ENCODE results near the gene HOXB5. TPM values are rescaled to one million over a fixed set of nuclear protein-coding genes. Genes with fewer than 3 reads are reported as not detected.

The HOXB5 gene
- total RNA-seq, 1 experiment from 2014 or later, result 5.9 TPM

DNA sequence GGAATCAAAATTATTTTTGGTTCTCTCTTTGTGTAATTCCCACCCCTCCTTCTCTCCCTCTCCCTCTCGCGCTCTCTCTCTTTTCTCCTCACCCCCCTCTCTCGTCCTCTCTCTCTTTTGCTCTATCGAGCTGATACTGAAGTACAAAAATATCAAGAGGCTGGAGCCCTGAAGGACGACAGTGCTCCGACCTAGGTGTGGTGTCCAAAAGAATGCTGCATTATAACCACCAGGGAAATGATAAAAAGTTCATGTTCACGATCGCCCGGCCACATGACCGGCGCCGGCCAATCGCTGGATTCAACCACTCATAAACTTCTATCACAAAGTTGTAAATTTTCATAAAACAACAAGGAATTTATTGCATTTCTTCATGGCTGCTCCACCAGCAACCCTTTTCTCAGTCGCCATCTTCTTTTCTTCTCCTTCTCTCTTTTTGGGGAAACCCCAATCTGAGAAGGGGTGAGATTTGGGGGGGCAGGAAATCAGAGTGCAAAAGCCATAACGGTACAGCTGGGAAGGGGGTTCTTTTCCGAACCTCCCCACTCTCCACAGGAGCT, 11.3 kb upstream of the HOXB5 start, which contains the start of gene HOXB6:
Gene HOXB6 (minus strand): TSS at position 217 of the 560 bp plus-strand sequence. CDS start 6,836 bp downstream, outside the sequence.
- DNase-seq (ENCODE audit: low spot score), result peak; percentile 66
- H3K9me3 ChIP-seq (ENCODE audit: low read depth, low read length, poor library complexity, severe bottlenecking), result no peaks in the 10 kb centered on the region
- intact Hi-C loops (cut with micrococcal nuclease; ENCODE audit: unreplicated experiment), result no loop called here
- H3K36me3 ChIP-seq (ENCODE audit: insufficient read depth, low read length, poor library complexity, severe bottlenecking), result peaks cover 6% of the 10 kb centered on the region
- CTCF ChIA-PET, result interaction anchor here (0.6 kb wide), 1 partner anchor 12 kb away, joined by 3 read pairs; no protein-coding TSS in a partner anchor
- no peak for TF ChIP-seq EZH2 (IDR thresholded peaks at IDR 0.05; ENCODE audit: borderline replicate concordance, low read depth, low read length, poor library complexity, severe bottlenecking)
- H3K27ac ChIP-seq (ENCODE audit: low read depth, low read length, poor library complexity, severe bottlenecking), result peak within 1 kb of the TSS; percentile 79
- H3K4me3 ChIP-seq (ENCODE audit: low read depth, low read length, poor library complexity, severe bottlenecking), result peak within 1 kb of the TSS; percentile 67
- no peaks in the 10 kb centered on the region for H3K27me3 ChIP-seq (replicated peaks; ENCODE audit: insufficient read depth, low read depth, low read length, poor library complexity)
- peaks cover 38% of the 10 kb centered on the region for H3K4me1 ChIP-seq (ENCODE audit: insufficient read depth, low read length, poor library complexity, severe bottlenecking)
- POLR2A ChIA-PET (ENCODE audit: low non-redundant PET), result no interaction called here
- no TSS peak for BruUV-seq (replicated peaks)

DNA sequence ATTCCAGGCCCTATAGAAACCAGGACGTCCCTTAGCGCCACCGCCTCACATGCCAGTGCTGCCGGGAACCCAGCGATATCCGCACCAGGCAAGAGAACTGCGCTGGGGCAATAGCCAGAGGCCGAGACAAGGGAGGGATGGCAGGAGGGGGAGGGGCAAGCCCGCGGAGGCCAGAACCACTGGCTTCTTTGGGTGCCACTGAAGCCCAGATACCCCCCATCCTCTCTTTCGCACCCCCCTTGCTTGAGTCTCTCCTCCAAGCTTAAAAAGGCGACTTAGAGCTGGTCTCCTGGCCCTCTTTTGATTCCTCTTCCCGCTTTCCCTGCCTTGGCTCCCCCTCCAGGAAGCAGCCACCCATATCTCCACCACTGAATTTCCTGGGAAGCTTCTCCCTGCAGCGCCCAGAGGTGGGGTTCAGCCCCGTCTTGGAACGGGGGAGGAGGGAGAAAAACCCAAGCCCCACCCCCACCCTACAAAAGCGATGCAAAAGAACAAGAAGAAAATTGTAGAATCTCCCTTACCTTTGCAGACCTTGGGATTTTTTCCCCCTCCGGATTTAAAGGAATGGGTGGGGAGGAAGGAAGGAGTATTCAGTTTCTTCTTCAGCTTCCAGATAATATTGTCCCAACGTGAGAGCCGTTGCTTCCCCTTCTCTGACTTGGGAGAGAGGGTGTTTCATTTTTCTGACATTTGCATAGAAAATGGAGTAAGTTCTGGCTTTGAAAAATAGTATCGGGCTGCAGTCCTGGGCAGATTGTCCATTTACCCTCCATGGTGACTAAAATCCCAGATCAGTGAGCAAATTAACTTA, 10.6 kb upstream of the HOXB5 start:
- H3K27me3 ChIP-seq (replicated peaks; ENCODE audit: insufficient read depth, low read depth, low read length, poor library complexity), result no peaks in the 10 kb centered on the region
- H3K27ac ChIP-seq (ENCODE audit: low read depth, low read length, poor library complexity, severe bottlenecking), result peak overlapping the region; percentile 79
- peaks cover 6% of the 10 kb centered on the region for H3K36me3 ChIP-seq (ENCODE audit: insufficient read depth, low read length, poor library complexity, severe bottlenecking)
- peak overlapping the region; percentile 67 for H3K4me3 ChIP-seq (ENCODE audit: low read depth, low read length, poor library complexity, severe bottlenecking)
- ChIA-PET POLR2A (ENCODE audit: low non-redundant PET) (interaction anchor here (0.6 kb wide), 1 partner anchor 114 kb away, joined by 4 read pairs; no protein-coding TSS in a partner anchor), CTCF (interaction anchor here (0.6 kb wide), 2 partner anchors 13 to 529 kb away, joined by 3 read pairs; no protein-coding TSS in a partner anchor)
- peak; percentile 88 for DNase-seq (ENCODE audit: low spot score)
- BruUV-seq (replicated peaks), result no TSS peak
- no peak for TF ChIP-seq EZH2 (IDR thresholded peaks at IDR 0.05; ENCODE audit: borderline replicate concordance, low read depth, low read length, poor library complexity, severe bottlenecking)
- TF ChIP-seq, protein P1, sequence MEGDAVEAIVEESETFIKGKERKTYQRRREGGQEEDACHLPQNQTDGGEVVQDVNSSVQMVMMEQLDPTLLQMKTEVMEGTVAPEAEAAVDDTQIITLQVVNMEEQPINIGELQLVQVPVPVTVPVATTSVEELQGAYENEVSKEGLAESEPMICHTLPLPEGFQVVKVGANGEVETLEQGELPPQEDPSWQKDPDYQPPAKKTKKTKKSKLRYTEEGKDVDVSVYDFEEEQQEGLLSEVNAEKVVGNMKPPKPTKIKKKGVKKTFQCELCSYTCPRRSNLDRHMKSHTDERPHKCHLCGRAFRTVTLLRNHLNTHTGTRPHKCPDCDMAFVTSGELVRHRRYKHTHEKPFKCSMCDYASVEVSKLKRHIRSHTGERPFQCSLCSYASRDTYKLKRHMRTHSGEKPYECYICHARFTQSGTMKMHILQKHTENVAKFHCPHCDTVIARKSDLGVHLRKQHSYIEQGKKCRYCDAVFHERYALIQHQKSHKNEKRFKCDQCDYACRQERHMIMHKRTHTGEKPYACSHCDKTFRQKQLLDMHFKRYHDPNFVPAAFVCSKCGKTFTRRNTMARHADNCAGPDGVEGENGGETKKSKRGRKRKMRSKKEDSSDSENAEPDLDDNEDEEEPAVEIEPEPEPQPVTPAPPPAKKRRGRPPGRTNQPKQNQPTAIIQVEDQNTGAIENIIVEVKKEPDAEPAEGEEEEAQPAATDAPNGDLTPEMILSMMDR (conservative IDR thresholded peaks at IDR 0.05; ENCODE audit: low read depth, low read length), result peak; percentile 21
- peaks cover 32% of the 10 kb centered on the region for H3K4me1 ChIP-seq (ENCODE audit: insufficient read depth, low read length, poor library complexity, severe bottlenecking)
- intact Hi-C loops (cut with micrococcal nuclease; ENCODE audit: unreplicated experiment), result no loop called here
- no peaks in the 10 kb centered on the region for H3K9me3 ChIP-seq (ENCODE audit: low read depth, low read length, poor library complexity, severe bottlenecking)

GRCh38 chr17:48601539-48602425, 8.2 kb upstream of the HOXB5 start:
- intact Hi-C loops (cut with micrococcal nuclease; ENCODE audit: unreplicated experiment), result no loop called here
- no peak for DNase-seq (ENCODE audit: low spot score)
- POLR2A ChIA-PET (ENCODE audit: low non-redundant PET), result no interaction called here
- CTCF ChIA-PET, result interaction anchor here (1.0 kb wide), 1 partner anchor 17 kb away, joined by 3 read pairs; no protein-coding TSS in a partner anchor
- Histone ChIP-seq H3K4me3 (ENCODE audit: low read depth, low read length, poor library complexity, severe bottlenecking) (peak overlapping the region; percentile 67), H3K9me3 (ENCODE audit: low read depth, low read length, poor library complexity, severe bottlenecking) (no peaks in the 10 kb centered on the region), H3K4me1 (ENCODE audit: insufficient read depth, low read length, poor library complexity, severe bottlenecking) (peaks cover 39% of the 10 kb centered on the region), H3K27me3 (replicated peaks; ENCODE audit: insufficient read depth, low read depth, low read length, poor library complexity) (no peaks in the 10 kb centered on the region), H3K36me3 (ENCODE audit: insufficient read depth, low read length, poor library complexity, severe bottlenecking) (peaks cover 2% of the 10 kb centered on the region), H3K27ac (ENCODE audit: low read depth, low read length, poor library complexity, severe bottlenecking) (no peak overlapping the region)
- TF ChIP-seq, protein P1 (conservative IDR thresholded peaks at IDR 0.05; ENCODE audit: low read depth, low read length), result no peak
- TF ChIP-seq EZH2 (IDR thresholded peaks at IDR 0.05; ENCODE audit: borderline replicate concordance, low read depth, low read length, poor library complexity, severe bottlenecking), result no peak
- BruUV-seq (replicated peaks), result no TSS peak
